GM12875 (cell line): Measurements from ENCODE around the gene ZMPSTE24.
A peak's percentile ranks its signal among the peaks of the same experiment; 100 is the strongest.
"Not testable (repeated sequence)": the region's sequence is repeated elsewhere in the genome, so short reads cannot be mapped to it uniquely, and the experiment has no call there.

Source experiments
- H3K4me3 ChIP-seq: one replicate; pipeline ENCODE4 v1.5.1; 2011; ENCODE audit warnings: low read depth, low read length, control low read depth
- CTCF ChIP-seq: IDR thresholded peaks from 2 replicates; pipeline ENCODE4 v1.5.1; 2011; ENCODE audit warnings: low read depth, mild to moderate bottlenecking, control low read depth, inconsistent platforms, low read length, moderate library complexity, borderline replicate concordance; ENCODE audit not compliant: insufficient read depth

Gene ZMPSTE24

GRCh38 chr1:40257688-40258444, at the start of gene ZMPSTE24:
ZMPSTE24 (plus strand) TSS chr1:40258236; CDS start chr1:40258272, 36 bp downstream.
- H3K4me3 ChIP-seq, result peak within 1 kb of the TSS; percentile 86
- TF ChIP-seq CTCF, result no peak

- TF ChIP-seq CTCF, result no peak
- H3K4me3 ChIP-seq, result no peak overlapping the region
These were observed 47.4 kb upstream of the ZMPSTE24 start for GRCh38 chr1:40210511-40211204.

GRCh38 chr1:40218333-40218732, 39.7 kb upstream of the ZMPSTE24 start:
- no peak overlapping the region for H3K4me3 ChIP-seq
- TF ChIP-seq CTCF, result no peak

- H3K4me3 ChIP-seq, result not testable (repeated sequence)
These were observed 36.5 kb upstream of the ZMPSTE24 start for GRCh38 chr1:40221471-40221905.

- no peak overlapping the region for H3K4me3 ChIP-seq
- TF ChIP-seq CTCF, result no peak
These were observed 35.9 kb upstream of the ZMPSTE24 start for GRCh38 chr1:40221977-40222772.

GRCh38 chr1:40224040-40224439, 34.0 kb upstream of the ZMPSTE24 start:
- no peak for TF ChIP-seq CTCF
- no peak overlapping the region for H3K4me3 ChIP-seq

- TF ChIP-seq CTCF, result no peak
- no peak overlapping the region for H3K4me3 ChIP-seq
These were observed 31.8 kb upstream of the ZMPSTE24 start for GRCh38 chr1:40226192-40226591.
